Activated CD8-positive, alpha-beta memory T cell treated with anti-CD3 and anti-CD28 coated beads for 24 hours (primary cell): ENCODE results near the gene ADAMTS12.

Source experiments
- DNase-seq: peaks from one replicate; pipeline ENCODE4 v3.0.0-alpha.2; 2020

ADAMTS12 gene

DNA sequence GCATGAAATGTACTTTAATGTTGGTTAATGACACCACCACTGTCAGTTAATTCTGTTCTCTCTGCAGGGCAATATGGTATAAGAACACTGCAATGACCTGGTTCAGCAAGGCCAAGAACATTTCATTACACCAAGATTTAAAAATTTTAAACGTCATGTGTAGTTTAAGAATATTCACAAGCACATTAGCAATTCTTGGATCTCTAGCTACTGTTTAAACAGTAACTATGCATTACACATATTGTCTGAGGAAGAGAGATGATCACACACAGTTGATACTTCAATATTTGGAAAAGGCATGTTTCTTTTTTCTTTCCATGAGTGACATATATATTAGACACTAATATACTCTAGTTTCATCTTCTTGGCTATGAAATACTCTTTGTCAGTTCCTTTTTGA is 143.0 kb downstream of the ADAMTS12 start:
- DNase-seq = no peak

DNA sequence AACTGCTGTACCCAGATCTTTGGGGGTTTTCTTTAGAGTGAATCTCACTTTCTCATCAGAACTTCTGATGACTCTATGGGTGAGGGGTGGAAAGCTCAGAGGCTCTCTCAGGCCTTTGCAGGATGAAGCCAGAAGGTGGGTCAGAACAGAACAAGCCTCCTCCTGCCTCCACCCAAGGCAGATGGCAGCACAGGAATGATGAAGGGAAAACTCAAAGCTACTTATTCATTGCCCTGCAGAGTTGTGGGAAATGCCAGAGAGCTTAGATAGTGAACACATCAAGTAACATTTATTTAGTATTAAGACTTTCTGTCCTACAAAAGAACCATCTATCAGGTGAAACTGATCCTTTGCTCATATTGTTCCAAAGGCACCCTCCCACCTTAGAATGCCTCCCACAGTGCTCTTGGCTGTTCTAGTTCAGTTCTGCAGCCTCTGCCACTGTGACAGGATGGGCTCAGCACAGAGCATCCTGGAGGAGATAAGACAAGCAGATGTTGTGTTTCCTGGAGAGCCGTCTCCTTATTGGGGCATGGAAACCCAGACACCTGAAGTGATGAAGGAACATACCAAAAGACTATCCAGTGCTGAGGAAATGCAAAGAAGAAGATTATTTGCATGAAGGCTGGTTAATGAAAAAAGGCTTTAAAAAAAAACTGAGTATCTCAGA is 146.6 kb downstream of the ADAMTS12 start:
- no peak for DNase-seq

DNA sequence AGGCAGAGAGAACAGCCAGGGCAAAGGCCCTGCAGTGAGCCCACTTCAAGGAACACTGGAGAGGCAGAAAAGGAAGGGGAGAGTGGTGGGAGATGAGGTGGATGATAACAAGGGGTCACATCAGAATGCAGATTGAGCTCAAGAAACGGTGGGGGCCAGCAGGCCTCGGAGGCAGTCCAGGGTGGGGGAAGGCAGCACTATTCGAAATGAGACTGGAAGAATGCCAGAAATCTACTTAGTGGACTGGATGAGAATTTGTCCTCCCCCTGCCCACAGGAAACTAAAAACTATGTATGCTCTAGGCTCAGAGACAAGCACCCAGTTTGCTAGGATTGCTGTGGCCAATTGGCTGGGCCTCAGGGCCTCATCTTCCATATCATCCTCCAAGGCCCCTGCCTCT is 148.7 kb downstream of the ADAMTS12 start:
- no peak for DNase-seq

- no peak for DNase-seq
These were observed 149.6 kb downstream of the ADAMTS12 start for GRCh38 chr5:33742181-33742580.

DNA sequence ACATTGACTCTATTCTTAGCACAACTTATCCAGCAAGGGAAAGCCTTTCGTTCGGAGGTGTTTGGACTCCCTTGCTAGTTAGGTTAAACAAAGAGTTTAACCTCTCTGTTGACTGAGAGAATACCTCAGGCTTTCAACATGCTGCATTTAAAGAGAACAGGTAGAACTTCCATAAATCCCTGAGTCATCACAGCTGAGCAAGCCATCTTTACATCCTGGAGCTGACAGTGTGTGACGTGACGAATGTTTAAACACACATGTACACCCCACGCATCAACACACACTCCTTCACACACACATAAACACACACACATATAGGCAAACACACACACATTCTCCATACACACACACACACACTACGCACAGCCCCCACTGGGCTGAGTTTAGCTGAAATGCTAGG is 152.8 kb downstream of the ADAMTS12 start:
- DNase-seq = no peak

DNA sequence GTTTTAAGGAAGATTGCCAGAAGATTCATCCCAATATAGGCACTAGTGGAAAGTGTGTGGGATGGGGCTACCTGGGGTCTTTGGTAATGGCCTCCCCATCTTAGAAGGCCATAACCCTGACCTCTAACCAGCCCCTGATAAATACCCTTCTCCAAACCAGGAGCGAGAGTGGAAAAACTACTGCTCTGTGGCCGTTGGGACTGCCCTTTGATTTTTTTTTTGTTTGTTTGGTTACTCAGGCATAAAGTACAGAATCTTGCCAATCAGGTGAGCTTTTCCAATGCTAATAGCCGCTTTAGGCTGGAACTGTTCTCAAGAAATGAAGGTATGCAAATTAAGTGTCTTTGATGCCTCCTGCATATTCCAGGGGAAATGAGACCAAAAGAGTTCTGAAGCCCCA is 153.7 kb downstream of the ADAMTS12 start:
- no peak for DNase-seq

GRCh38 chr5:33737697-33738096 is 154.1 kb downstream of the ADAMTS12 start:
- no peak for DNase-seq

GRCh38 chr5:33737284-33737683 is 154.5 kb downstream of the ADAMTS12 start:
- no peak for DNase-seq

- DNase-seq = no peak
These were observed 155.3 kb downstream of the ADAMTS12 start for GRCh38 chr5:33736510-33736909.

GRCh38 chr5:33735072-33735471 is 156.7 kb downstream of the ADAMTS12 start:
- DNase-seq = no peak

DNA sequence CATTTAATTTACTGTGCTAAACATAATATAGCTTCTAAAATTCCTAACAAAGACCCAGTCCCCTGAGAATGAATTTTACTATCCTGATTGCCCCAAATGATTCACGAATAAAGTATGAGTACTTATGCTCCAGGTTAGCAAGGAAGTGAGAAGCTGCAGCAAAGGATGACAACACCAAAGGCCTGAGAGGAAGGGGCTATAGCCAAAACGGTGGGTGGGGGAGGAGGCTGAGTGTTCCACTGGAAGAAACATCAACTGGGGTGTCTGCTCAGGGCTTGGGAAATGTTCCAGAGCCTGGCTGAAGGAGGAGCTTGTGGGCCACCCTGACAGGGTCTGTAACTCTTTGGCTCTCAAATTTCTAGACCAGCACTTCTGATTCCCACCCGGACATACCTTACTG is 157.3 kb downstream of the ADAMTS12 start:
- no peak for DNase-seq

- no peak for DNase-seq
These were observed 158.6 kb downstream of the ADAMTS12 start for GRCh38 chr5:33733225-33733624.

DNA sequence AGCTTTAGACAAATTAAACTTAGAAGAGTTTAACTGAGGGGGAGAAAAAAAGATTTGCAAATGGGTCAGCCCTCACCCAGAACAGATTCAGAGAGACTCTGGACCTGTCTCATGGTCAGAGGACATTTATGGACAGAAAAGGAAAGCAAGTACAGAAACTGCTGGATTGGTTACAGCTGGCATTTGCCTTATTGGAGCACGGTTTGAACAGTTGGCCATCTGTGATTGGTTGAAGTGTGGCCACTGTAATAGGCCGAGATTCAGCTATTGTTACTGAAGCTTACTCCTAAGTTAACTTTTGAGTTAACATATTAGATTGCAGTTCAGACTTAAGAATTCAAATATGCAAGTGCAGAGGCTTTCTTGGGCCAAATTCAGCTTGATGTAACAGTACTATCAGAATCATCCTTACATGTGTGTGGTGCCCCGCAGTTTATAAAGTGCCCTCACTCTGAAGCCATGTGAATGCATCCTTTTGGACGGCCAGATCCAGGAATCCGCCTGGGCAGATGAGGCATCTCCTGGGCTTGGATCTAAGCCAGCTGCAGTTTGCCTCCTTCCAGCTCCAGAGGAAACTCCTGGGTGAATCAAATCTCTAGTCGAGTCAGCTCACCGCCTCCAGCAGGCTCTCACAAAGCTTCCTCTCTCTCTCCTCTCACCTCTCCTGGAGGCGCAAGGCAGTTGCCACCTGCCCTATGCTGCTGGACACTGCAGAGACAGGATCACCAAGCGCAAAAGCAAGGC is 165.2 kb downstream of the ADAMTS12 start:
- no peak for DNase-seq

DNA sequence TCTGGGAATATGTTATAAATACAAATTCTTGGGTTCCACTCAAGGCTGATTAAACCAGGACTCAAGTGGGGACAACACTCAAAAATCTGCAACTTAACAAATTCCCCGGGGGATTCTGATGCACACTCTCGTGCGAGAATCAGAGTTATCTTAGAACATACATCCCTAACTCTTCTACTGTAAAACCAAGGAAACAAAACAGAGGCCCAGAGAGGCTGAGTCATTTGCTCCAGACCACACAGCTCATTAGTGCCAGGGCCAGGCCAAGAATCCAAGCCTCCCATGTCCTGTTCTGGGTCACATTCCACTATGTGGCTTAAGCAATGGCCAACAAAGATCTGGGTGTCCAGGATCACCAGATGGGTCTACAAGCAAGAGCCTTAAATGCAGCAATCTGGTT is 166.0 kb downstream of the ADAMTS12 start:
- DNase-seq = no peak

DNA sequence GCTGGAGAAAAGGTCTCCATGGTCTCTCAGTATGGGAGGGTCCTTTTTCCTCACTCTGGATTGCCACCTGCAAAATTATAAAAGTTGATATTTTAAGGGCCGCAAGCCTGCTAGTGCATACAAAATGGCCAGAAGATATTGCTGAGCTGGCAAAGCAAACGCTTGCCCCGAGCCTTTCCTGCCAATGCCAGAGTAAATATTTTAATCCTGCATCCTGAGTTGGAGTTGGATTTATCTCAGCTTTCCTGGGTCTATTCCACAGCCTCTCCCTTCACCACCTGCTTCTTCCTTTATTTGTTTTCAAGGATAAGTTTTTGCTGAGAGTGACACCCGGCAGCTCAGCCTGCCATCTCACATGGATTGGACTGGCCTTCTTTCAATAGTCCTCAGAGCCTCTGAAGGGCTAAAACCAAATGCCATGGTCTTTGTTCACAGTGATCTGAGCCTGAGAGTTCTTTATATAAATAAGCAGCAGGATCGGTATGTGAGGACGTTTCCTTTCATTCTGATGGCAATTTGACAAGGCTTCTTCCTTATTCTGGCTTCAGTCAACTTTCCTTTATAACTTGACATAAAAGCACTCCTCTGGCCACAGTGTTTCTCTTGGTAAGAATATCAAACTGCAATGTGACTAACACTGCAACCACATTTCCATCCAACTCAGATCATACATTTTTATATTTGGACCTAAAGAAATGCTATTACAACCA is 170.1 kb downstream of the ADAMTS12 start:
- DNase-seq = no peak

DNA sequence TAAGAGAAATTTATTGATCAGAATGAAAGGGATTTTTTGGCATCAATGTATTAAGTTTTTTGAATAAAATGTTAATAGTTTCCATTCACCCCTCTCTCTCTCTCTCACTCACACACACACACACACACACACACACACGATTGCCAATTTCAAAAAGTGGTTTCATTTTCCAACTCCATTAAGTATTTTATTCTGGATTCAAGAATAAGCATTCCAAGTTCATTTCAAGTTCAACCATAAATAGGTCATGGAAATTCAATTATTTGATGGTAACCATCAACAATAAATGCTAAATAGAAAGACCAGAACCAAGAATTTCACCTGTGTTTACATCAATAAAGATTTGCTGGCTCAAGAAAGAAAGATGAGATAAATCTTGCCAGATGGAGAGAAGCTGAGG is 171.6 kb downstream of the ADAMTS12 start:
- no peak for DNase-seq

DNA sequence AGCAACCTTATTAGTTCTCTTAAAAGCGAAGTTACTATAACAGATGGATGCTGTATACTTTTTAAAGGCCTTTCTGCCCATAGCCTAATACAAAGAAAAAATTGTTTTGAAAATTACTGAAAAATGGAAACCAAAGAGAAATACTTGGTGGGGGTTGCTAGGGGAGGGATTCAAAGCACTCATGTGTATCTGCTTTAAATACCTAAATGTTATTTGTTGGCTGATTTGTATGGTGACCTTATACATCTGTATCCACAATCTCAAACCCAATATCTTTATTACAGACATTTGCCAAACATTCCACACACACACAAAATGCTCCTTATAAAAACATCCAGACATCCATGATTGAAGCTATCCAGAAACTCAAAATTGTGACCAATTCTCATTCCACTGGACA is 172.0 kb downstream of the ADAMTS12 start:
- DNase-seq = no peak

DNA sequence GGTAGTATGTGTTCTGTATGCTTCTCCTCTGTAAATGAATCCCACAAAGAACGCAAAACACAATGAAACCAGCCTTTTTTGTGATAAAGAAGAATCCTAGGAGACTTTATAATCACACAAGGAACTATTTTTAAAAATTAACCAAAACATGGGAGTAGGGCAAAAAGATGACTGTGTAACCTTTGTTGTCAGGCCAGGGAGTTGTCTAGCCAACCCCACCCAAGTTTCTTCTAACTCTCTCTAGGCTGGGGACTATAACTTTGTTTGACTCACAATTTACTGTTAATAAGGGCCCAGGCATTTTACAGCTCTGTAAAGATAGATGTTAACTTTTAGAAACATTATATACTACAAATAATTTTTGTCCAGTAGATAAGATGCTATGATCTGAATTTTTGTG is 176.1 kb downstream of the ADAMTS12 start:
- no peak for DNase-seq

DNA sequence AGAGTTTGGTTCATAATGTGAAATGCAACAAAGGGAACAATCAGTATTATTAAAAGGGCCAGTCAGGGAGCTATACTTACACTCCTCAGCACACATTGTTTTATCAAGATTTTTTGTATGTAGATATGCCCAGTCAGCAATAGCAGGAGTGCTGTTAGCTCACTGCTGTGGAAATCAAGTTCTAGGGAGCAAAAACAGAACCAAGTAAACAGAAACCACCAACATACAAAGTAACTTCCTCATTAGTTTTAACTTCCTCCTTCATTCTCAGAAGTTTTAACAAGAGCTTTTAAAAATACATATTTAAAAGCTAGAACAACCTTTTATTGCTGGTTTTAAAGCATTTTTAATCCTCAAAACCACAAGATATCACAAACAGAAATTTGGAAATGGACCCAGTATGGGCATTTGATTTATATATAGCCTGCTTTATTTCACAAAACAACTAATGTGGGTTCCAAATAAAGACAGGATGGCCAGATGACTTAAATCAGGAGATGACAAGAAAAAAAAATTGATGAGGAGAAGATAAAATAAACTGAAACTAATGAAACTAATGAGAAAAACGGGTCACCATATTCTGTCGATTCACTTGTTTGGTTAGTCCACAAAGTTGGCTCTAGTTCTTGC is 178.5 kb downstream of the ADAMTS12 start:
- DNase-seq = no peak

- DNase-seq = no peak
These were observed 179.1 kb downstream of the ADAMTS12 start for GRCh38 chr5:33712664-33713063.

DNA sequence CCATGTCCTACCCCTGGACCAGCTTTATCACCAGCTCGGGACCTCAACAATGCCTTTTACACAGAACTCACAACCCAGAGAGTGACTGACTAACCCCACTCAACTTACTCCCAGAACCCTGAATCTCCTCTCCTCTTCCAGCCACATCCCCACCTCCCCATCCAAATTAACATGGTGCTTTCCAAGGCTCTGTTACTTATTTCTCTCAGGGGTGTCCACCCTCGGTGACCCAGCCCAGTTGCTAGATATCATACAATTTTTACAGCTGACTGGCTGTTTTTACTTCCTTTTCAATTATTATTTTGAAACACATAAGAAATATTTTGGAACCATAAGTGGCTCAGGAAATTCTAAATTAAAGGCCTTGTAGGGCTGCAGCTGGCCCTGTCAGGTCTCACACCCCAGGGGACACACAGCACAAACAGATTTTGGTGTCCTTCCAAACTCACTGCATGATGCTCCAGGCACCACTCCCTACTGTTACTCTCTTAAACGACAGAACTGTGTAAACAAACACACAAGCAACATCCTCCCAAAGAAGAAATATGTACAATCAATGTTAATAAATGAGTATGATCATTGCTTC is 180.6 kb downstream of the ADAMTS12 start:
- DNase-seq = no peak

- DNase-seq = no peak
These were observed 188.9 kb downstream of the ADAMTS12 start for GRCh38 chr5:33702867-33703266.

DNA sequence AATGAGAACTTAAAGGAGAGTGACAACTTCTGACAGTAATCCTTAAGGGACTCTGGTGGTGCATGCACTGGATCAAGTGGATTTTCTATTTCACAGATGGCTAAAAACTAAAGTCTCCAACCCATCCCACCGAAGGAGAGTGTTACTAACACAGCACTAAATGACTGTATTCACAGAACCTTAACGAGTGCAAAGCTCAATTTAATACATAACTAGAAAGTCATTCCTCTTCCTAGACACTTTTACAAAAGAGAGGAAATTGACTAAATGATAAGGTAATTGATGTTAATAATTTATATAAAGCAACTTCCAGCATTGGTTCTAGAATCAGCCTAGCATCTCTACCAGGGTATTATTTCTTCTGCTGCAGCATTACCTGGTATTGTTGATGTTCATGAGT is 189.8 kb downstream of the ADAMTS12 start:
- no peak for DNase-seq
